Measurements from ENCODE around the gene FCGR2B.
"Not testable (repeated sequence)": the region's sequence is repeated elsewhere in the genome, so short reads cannot be mapped to it uniquely, and the experiment has no call there.

The FCGR2B gene

GRCh38 chr1:161706113-161706481 is 43.2 kb downstream of the FCGR2B start:
- DNase-seq (ENCODE audit: low spot score) = no peak

- DNase-seq (ENCODE audit: low spot score) = no peak
Measured at GRCh38 chr1:161706482-161707347, 43.8 kb downstream of the FCGR2B start, which contains the start of gene FCRLA. TSS of gene FCRLA (plus strand) at chr1:161707229. CDS start at chr1:161707265, 36 bp downstream.

DNA sequence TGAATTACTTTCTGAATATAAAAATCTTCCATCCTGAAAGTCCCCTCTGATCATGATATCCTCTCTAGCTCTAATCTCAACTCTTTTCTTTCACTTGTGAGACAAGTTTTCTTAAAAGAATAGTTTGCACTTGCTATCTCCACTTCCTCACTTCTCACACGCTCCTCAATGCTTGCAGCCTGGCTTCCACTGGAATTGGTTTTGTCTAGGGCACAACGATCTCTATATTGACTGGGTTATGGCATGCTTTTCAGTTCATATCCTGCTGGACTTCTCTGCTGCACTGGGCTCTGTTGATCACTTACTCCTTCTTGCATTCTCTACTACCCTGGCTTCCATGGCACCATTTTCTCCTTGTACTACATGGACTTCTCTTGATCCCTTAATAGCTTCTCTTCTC is 44.6 kb downstream of the FCGR2B start:
- DNase-seq (ENCODE audit: low spot score) = no peak

GRCh38 chr1:161709373-161709772 is 46.4 kb downstream of the FCGR2B start:
- DNase-seq (ENCODE audit: low spot score) = no peak

DNA sequence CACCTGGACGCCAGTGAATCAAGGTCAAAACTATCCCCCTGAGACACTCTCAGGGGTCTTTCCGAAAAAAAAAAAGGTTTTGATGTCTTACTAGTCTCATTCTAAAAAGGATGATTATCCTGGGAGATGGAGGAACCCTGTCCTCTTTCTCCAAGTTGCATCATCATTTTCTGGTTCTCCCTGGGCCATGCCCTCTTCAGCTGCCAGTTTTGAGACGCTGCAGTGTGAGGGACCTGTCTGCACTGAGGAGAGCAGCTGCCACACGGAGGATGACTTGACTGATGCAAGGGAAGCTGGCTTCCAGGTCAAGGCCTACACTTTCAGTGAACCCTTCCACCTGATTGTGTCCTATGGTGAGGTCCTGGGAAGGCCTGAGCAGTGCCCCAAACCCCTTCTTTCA is 47.6 kb downstream of the FCGR2B start:
- DNase-seq (ENCODE audit: low spot score) = no peak

GRCh38 chr1:161718559-161719324 is 55.8 kb downstream of the FCGR2B start:
- DNase-seq (ENCODE audit: low spot score) = no peak

- no peak for DNase-seq (ENCODE audit: low spot score)
Measured at GRCh38 chr1:161719325-161719611, 56.3 kb downstream of the FCGR2B start.

- no peak for DNase-seq (ENCODE audit: low spot score)
Measured at GRCh38 chr1:161720422-161720821, 57.5 kb downstream of the FCGR2B start.

DNA sequence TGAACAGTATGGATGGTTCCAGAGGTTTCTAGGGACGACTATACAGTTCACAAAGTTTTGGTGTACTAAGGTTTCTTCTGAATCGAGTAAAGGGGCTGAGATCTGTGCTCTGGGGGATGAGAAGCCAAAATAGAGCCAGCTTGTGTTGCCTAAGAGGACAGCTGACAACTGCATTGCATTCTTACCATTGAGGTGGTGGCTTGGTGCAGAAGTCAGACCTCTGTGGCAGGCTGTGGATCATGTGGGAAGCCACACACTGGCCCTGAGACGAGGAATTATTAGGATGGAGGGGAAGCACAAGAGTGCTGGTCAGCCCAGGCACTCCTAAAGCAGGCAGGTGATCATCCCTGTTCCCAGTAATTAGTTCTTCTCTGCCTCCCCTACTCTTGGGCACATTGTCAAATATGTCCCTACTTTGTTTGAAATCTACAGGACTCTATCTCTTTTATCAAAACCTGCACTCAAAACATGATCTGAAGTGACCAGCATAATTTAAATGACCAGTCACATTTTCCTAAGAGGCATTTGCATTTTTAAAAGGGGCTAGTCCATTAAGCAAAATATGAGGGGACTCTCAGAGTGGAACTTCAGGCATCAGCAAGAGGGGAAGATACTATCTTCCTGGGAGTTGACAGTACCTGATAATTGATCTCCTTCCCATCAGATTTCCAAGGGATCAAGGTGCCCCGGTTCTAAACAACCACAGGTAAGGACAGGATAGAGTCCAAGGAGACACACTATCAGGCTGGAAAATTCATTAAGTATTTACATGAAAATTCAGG is 58.2 kb downstream of the FCGR2B start, which contains the start of gene FCRLB:
Gene FCRLB, plus strand, starts transcription at position 589 of the 782 bp plus-strand sequence. CDS start 1,129 bp downstream, outside the sequence.
- no peak for DNase-seq (ENCODE audit: low spot score)

GRCh38 chr1:161721738-161722343 is 58.9 kb downstream of the FCGR2B start:
- DNase-seq (ENCODE audit: low spot score) = no peak

DNA sequence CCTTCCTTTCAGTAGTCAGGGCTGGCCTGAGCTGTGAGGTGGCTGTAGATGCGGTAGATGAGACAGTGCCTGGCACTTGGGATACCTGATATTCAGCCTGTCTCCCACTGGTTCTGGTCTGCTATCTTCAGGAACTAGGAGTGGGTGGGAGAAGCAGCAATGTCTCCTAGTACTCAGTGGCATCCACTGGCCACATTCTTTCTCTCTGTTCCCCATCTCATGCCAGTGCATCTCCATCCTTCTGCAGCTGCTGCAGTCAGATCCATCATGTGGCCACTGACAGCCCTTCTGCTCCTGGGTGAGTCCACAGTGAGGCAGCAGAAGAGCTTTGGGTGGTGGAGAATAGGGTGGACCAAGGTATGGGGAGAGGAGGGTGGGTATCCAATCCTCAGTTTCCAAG is 59.5 kb downstream of the FCGR2B start:
- no peak for DNase-seq (ENCODE audit: low spot score)

DNA sequence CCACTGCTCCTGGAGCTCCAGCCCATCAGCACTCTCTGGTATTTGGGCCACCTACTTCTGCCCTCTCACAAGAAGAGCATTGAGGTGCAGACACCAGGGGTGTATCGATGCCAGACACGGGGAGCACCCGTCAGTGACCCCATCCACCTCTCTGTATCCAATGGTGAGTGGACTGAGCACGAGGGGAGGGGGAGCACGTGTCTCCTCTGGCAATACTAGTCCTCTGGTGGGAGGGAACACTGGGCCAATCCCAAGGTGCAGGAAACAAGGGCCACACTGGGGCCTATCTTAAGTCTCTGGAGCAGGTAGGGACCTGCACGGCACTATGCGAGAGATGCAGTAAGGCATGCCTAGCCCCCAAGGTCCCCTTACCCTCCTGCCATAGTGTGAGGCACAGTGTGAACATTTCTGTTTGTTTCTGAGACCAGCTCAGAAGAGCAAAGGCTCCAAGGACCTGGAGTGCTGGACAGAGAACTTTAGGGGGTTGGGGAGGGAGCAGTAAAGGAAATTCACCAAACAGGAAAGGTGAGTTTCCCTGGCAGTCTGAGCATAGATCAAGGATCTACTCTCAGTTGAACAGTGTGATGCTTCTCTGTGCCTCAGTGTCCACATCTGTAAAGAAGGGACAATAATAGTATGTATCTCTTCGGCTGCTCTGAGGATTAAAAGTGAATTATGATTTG is 60.7 kb downstream of the FCGR2B start:
- DNase-seq (ENCODE audit: low spot score) = no peak

DNA sequence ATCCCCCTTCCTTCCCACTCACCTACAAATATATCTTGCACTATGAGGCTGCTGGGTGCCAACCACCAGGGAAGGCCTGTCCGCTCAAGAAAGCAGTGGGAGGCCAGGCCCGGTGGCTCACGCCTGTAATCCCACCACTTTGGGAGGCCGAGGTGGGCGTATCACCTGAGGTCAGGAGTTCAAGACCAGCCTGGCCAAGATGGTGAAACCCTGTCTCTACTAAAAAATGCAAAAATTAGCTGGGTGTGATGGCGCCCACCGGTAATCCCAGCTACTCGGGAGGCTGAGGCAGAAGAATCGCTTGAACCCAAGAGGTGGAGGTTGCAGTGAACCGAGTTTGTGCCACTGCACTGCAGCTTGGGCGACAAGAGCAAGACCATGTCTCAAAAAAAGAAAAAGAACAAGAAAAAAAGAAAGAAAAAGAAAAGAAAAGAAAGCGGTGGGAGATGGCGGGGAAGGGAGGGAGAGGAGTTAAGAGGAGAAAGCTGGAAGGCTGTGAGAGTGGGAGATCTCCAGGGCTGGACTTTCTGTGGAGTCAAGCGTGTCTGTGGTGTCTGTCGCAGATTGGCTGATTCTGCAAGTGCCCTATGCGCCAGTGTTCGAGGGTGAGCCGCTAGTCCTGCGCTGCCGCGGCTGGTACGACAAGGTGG is 62.4 kb downstream of the FCGR2B start:
- DNase-seq (ENCODE audit: low spot score) = not testable (repeated sequence)

DNA sequence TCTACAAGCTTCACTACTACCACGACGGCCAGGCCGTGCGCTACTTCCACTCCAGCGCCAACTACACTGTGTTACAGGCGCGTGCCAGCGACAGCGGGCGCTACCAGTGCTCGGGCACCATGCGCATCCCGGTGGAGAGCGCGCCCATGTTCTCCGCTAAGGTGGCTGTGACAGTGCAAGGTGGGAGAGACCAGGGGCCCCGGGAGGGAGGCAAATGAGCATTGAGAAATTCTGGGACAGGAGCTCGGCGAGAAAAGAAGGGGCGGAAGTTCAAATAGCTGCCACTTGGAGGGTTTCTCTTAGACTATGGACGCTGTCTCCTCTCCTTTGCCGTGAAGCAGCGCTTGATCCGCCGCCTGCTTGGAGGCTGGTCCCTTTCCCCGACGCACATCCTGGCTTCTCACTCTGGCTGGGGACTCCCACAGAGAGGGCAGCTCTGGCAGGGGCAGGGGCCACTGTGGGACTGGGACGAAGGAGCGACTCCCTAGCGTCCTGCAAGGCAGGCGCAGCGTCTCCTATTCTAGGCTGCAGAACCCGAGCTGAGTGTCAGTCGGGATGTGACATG is 63.0 kb downstream of the FCGR2B start:
- DNase-seq (ENCODE audit: low spot score) = peak; percentile 69

- DNase-seq (ENCODE audit: low spot score) = peak; percentile 96
Measured at GRCh38 chr1:161726473-161727255, 63.7 kb downstream of the FCGR2B start.

DNA sequence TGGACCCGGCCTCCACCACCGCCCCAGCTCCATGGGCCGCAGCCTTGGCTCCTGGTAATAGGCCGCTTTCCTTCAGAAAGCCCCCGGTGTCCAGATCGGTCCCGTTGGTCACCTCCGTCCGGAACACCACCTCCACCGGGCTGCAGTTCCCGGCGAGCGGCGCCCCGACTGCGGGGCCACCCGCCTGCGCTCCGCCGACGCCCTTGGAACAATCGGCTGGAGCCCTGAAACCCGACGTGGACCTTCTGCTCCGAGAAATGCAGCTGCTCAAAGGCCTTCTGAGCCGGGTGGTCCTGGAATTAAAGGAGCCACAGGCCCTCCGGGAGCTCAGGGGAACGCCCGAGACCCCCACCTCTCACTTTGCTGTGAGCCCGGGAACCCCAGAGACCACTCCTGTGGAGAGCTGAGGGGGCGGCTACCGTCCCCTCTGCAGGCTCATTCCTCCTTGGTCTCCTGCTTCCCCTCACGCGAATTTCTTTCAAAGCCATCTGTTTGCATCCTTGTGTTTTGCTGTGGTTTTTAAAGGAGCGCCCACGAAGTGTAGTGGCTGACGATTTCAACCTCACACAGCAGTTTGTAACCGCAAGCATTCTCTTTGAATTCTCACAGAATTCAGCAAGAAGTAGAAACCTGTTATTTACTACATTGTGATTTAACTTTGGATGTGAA is 64.4 kb downstream of the FCGR2B start:
- DNase-seq (ENCODE audit: low spot score) = no peak

All from left forelimb (tissue), 1 donor.